BLaER1 (cell line): ENCODE measurements around the gene HBS1L.

Experiments used
- H3K27ac ChIP-seq: shearing (Covaris generic); formaldehyde crosslinking; 2 replicates; pipeline ENCODE4 v1.8.1; 2022
- H3K27me3 ChIP-seq: shearing (Covaris generic); formaldehyde crosslinking; 2 replicates; pipeline ENCODE4 v1.8.1; 2022
- H3K36me3 ChIP-seq: shearing (Covaris generic); formaldehyde crosslinking; 2 replicates; pipeline ENCODE4 v1.8.1; 2022
- H3K4me1 ChIP-seq: shearing (Covaris generic); formaldehyde crosslinking; 2 replicates; pipeline ENCODE4 v1.8.1; 2022
- H3K4me2 ChIP-seq: shearing (Covaris generic); formaldehyde crosslinking; 2 replicates; pipeline ENCODE4 v1.8.1; 2022
- H3K4me3 ChIP-seq: shearing (Covaris generic); formaldehyde crosslinking; 2 replicates; pipeline ENCODE4 v1.8.1; 2022
- H3K9ac ChIP-seq: shearing (Covaris generic); formaldehyde crosslinking; 2 replicates; pipeline ENCODE4 v1.8.1; 2022
- H3K9me3 ChIP-seq: shearing (Covaris generic); formaldehyde crosslinking; 2 replicates; pipeline ENCODE4 v1.8.1; 2022
- H4K20me1 ChIP-seq: shearing (Covaris generic); formaldehyde crosslinking; 2 replicates; pipeline ENCODE4 v1.8.1; 2022
- Cebpa-rat ChIP-seq: shearing (Covaris generic); IDR thresholded peaks from 2 replicates; pipeline ENCODE4 v1.8.1; 2022

Gene HBS1L

GRCh38 chr6:135084001-135084915 is 29.6 kb upstream of the HBS1L start:
- Histone ChIP-seq H3K36me3 (no peaks in the 10 kb centered on the region), H3K9me3 (peaks cover 38% of the 10 kb centered on the region), H3K9ac (0 out of 2 replicates have a peak overlapping the region, but pooled peaks have one; percentile 26), H3K27ac (peak overlapping the region; percentile 91), H4K20me1 (no peaks in the 10 kb centered on the region), H3K27me3 (no peaks in the 10 kb centered on the region), H3K4me1 (peaks cover 56% of the 10 kb centered on the region), H3K4me2 (peak overlapping the region; percentile 53; the same call in 1 of the 2 replicates), H3K4me3 (no peak overlapping the region)
- TF ChIP-seq Cebpa-rat = no peak

- no peak overlapping the region for H3K27ac ChIP-seq
- H4K20me1 ChIP-seq = no peaks in the 10 kb centered on the region
- no peak overlapping the region for H3K4me2 ChIP-seq
- H3K4me3 ChIP-seq = no peak overlapping the region
- TF ChIP-seq Cebpa-rat = no peak
- peaks cover 40% of the 10 kb centered on the region for H3K4me1 ChIP-seq
- no peaks in the 10 kb centered on the region for H3K27me3 ChIP-seq
- no peaks in the 10 kb centered on the region for H3K36me3 ChIP-seq
- H3K9me3 ChIP-seq = peaks cover 54% of the 10 kb centered on the region
- H3K9ac ChIP-seq = no peak overlapping the region
Observed at GRCh38 chr6:135081966-135082365, 27.3 kb upstream of the HBS1L start.

GRCh38 chr6:135075018-135075417 is 20.4 kb upstream of the HBS1L start:
- Histone ChIP-seq H3K4me1 (peaks cover 38% of the 10 kb centered on the region), H3K4me2 (peak overlapping the region; percentile 40), H3K9ac (no peak overlapping the region), H3K27me3 (no peaks in the 10 kb centered on the region), H3K27ac (no peak overlapping the region), H3K9me3 (peaks cover 23% of the 10 kb centered on the region), H4K20me1 (no peaks in the 10 kb centered on the region), H3K36me3 (no peaks in the 10 kb centered on the region), H3K4me3 (no peak overlapping the region)
- no peak for TF ChIP-seq Cebpa-rat

DNA sequence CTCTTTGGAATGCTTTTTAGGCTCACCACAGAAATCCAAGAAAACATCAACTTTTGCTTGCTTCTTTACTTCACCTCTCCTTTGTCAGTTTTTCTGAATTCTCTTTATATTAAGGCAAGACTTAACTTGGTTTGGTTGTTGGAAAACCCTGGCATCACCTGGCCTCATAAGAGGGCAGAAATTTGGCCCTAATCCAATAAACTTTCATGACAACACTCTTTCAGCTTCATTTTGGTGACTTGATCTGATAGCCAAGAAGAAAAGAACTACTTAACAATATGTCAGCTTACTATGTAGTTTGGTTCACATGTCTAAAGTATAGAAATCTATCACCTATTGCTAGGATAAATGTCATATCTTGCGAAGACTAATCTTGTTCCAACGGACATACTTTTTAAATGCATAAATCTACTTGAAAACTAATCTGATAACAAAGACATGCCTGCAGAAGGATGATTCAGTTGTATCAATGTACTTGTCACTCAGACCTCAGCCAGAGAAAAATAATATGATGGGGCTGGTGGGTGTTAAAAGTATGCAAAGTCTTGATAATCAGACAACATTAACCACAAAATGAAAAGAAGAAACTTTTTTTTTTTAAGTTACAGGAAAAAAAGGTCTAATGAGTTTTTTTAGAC is 19.3 kb upstream of the HBS1L start:
- no peak overlapping the region for H3K27ac ChIP-seq
- H3K4me2 ChIP-seq = no peak overlapping the region
- H3K27me3 ChIP-seq = no peaks in the 10 kb centered on the region
- no peak for TF ChIP-seq Cebpa-rat
- H3K4me1 ChIP-seq = peaks cover 38% of the 10 kb centered on the region
- H3K9ac ChIP-seq = no peak overlapping the region
- H3K4me3 ChIP-seq = no peak overlapping the region
- H3K9me3 ChIP-seq = peaks cover 12% of the 10 kb centered on the region
- H3K36me3 ChIP-seq = no peaks in the 10 kb centered on the region
- no peaks in the 10 kb centered on the region for H4K20me1 ChIP-seq

- TF ChIP-seq Cebpa-rat = no peak
- H3K27ac ChIP-seq = no peak overlapping the region
- peaks cover 7% of the 10 kb centered on the region; the same call in 1 of the 2 replicates for H3K9me3 ChIP-seq
- H3K4me3 ChIP-seq = no peak overlapping the region
- peaks cover 37% of the 10 kb centered on the region for H3K4me1 ChIP-seq
- H4K20me1 ChIP-seq = no peaks in the 10 kb centered on the region
- H3K9ac ChIP-seq = no peak overlapping the region
- H3K4me2 ChIP-seq = peak overlapping the region; percentile 44
- H3K27me3 ChIP-seq = no peaks in the 10 kb centered on the region
- H3K36me3 ChIP-seq = no peaks in the 10 kb centered on the region
Observed at GRCh38 chr6:135073217-135073616, 18.6 kb upstream of the HBS1L start.

GRCh38 chr6:135072753-135073152 is 18.1 kb upstream of the HBS1L start:
- no peaks in the 10 kb centered on the region for H4K20me1 ChIP-seq
- H3K9me3 ChIP-seq = 0 out of 2 replicates have a peak, but pooled peaks cover 2% of the 10 kb centered on the region
- no peak for TF ChIP-seq Cebpa-rat
- no peak overlapping the region for H3K9ac ChIP-seq
- no peak overlapping the region for H3K4me3 ChIP-seq
- H3K36me3 ChIP-seq = no peaks in the 10 kb centered on the region
- H3K27me3 ChIP-seq = no peaks in the 10 kb centered on the region
- H3K27ac ChIP-seq = no peak overlapping the region
- peaks cover 32% of the 10 kb centered on the region for H3K4me1 ChIP-seq
- H3K4me2 ChIP-seq = peak overlapping the region; percentile 44

DNA sequence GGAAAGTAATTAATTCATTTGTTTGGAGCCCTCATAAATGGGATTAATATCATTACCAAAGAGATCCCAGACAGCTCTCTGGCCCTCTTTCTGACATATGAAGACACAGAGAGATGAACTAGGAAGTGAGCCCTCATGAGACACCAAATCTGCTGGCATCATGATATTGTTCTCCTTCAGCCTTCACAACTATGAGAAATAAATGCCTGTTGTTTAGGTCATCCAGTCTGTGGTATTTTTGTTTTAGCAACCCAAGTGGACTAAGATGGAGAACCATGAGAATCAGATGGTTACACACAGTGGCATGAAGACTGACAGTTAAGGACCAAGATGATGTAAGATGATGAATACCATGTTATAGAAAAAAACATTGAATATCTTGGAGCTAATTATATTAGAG is 16.9 kb upstream of the HBS1L start:
- Histone ChIP-seq H3K27me3 (no peaks in the 10 kb centered on the region), H3K9me3 (0 out of 2 replicates have a peak, but pooled peaks cover 9% of the 10 kb centered on the region), H3K4me1 (peaks cover 32% of the 10 kb centered on the region), H4K20me1 (no peaks in the 10 kb centered on the region), H3K27ac (no peak overlapping the region), H3K36me3 (no peaks in the 10 kb centered on the region), H3K9ac (no peak overlapping the region), H3K4me2 (no peak overlapping the region), H3K4me3 (no peak overlapping the region)
- no peak for TF ChIP-seq Cebpa-rat

- Histone ChIP-seq H3K4me1 (peaks cover 17% of the 10 kb centered on the region), H3K27me3 (no peaks in the 10 kb centered on the region), H3K4me2 (no peak overlapping the region), H3K36me3 (no peaks in the 10 kb centered on the region), H3K27ac (no peak overlapping the region), H3K9ac (no peak overlapping the region), H4K20me1 (no peaks in the 10 kb centered on the region), H3K9me3 (0 out of 2 replicates have a peak, but pooled peaks cover 9% of the 10 kb centered on the region), H3K4me3 (no peak overlapping the region)
- TF ChIP-seq Cebpa-rat = no peak
Observed at GRCh38 chr6:135067911-135068310, 13.3 kb upstream of the HBS1L start.

DNA sequence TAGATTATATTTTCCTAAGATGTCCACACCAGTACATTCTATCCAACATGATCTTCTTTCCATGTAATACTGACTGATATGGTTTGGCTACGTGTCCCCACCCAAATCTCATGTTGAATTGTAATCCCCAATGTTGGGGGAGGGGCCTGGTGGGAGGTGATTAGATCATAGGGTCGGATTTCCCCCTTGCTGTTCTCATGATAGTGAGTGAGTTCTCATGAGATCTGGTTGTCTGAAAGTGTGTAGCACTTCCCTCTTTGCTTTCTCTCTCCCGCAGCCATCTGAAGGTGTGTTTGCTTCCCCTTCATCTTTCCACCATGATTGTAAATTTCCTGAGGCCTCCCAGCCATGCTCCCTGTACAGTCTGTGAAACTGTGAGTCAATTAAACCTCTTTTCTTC is 12.2 kb upstream of the HBS1L start:
- no peak for TF ChIP-seq Cebpa-rat
- no peak overlapping the region for H3K4me3 ChIP-seq
- no peak overlapping the region for H3K9ac ChIP-seq
- no peak overlapping the region for H3K27ac ChIP-seq
- H3K9me3 ChIP-seq = 0 out of 2 replicates have a peak, but pooled peaks cover 9% of the 10 kb centered on the region
- peaks cover 16% of the 10 kb centered on the region for H3K4me1 ChIP-seq
- no peaks in the 10 kb centered on the region for H3K36me3 ChIP-seq
- H3K4me2 ChIP-seq = no peak overlapping the region
- no peaks in the 10 kb centered on the region for H4K20me1 ChIP-seq
- H3K27me3 ChIP-seq = no peaks in the 10 kb centered on the region

DNA sequence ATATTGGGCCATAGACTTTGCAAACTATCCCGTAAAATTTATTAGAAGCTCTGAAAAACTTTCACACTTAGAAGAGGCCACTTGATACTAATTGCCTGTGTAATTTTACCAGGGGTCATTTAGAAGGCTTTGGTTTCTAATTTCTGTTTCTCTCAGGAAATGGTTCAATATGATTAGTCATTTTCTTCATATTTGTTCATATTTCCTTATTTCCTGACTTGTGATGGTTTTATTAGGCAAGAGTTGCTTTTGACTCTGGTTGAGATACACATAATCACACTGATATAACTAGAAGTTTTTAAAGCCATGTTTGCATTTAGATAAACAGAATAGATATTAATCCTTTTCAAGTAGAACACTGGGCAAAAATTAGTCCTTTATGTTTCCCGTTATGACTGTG is 11.8 kb upstream of the HBS1L start:
- Histone ChIP-seq H3K4me3 (no peak overlapping the region), H3K4me2 (peak overlapping the region; percentile 6; the same call in 1 of the 2 replicates), H4K20me1 (no peaks in the 10 kb centered on the region), H3K9me3 (0 out of 2 replicates have a peak, but pooled peaks cover 9% of the 10 kb centered on the region), H3K36me3 (no peaks in the 10 kb centered on the region), H3K27me3 (no peaks in the 10 kb centered on the region), H3K9ac (no peak overlapping the region), H3K4me1 (peaks cover 16% of the 10 kb centered on the region), H3K27ac (no peak overlapping the region)
- no peak for TF ChIP-seq Cebpa-rat
